ENCODE results near the gene BMP6. TPM values are rescaled to one million over a fixed set of nuclear protein-coding genes. Genes with fewer than 3 reads are reported as not detected.

The BMP6 gene
- total and polyA plus RNA-seq, 9 donors = 3.4 to 28.1 (median 8.3) TPM

- H3K36me3 ChIP-seq = no peaks in the 10 kb centered on the region
- TF ChIP-seq EP300 (IDR thresholded peaks at IDR 0.05) = no peak
- TF ChIP-seq CTCF (IDR thresholded peaks at IDR 0.05) = no peak
- no peak for TF ChIP-seq POLR2A (IDR thresholded peaks at IDR 0.05)
- intact Hi-C loops (cut with DNase I) = loop anchor here in 2 of 4 donors (2.0 to 5.0 kb wide), 2 partner anchors 55 to 57 kb away; partner anchors contain the start of gene BMP6 (in 1 of the 2)
- H3K27me3 ChIP-seq = no peaks in the 10 kb centered on the region
- 3 to 14% (median 10%) methylated on average over 6 of the region's 6 CpGs for WGBS, 3 donors
- H3K9me3 ChIP-seq = no peaks in the 10 kb centered on the region
- no peak overlapping the region for H3K4me3 ChIP-seq
- H3K27ac ChIP-seq = no peak overlapping the region
- no peak for DNase-seq
- H3K4me1 ChIP-seq (ENCODE audit: insufficient read depth) = peaks cover 30% of the 10 kb centered on the region
Observed at GRCh38 chr6:7784248-7784647, 58.3 kb downstream of the BMP6 start.

- Histone ChIP-seq H3K9me3 (no peaks in the 10 kb centered on the region), H3K36me3 (no peaks in the 10 kb centered on the region), H3K4me1 (ENCODE audit: insufficient read depth) (peaks cover 30% of the 10 kb centered on the region), H3K4me3 (no peak overlapping the region), H3K27me3 (no peaks in the 10 kb centered on the region), H3K27ac (no peak overlapping the region)
- DNase-seq = no peak
- TF ChIP-seq POLR2A (IDR thresholded peaks at IDR 0.05) = no peak
- no peak for TF ChIP-seq CTCF (IDR thresholded peaks at IDR 0.05)
- no peak for TF ChIP-seq EP300 (IDR thresholded peaks at IDR 0.05)
- intact Hi-C loops (cut with DNase I) = loop anchor here in 2 of 4 donors (2.0 to 5.0 kb wide), 2 partner anchors 56 to 57 kb away; partner anchors contain the start of gene BMP6 (in 1 of the 2)
- WGBS, 3 donors = 7 to 19% (median 14%) methylated on average over 2 of the region's 2 CpGs
Observed at GRCh38 chr6:7784706-7785105, 58.8 kb downstream of the BMP6 start.

DNA sequence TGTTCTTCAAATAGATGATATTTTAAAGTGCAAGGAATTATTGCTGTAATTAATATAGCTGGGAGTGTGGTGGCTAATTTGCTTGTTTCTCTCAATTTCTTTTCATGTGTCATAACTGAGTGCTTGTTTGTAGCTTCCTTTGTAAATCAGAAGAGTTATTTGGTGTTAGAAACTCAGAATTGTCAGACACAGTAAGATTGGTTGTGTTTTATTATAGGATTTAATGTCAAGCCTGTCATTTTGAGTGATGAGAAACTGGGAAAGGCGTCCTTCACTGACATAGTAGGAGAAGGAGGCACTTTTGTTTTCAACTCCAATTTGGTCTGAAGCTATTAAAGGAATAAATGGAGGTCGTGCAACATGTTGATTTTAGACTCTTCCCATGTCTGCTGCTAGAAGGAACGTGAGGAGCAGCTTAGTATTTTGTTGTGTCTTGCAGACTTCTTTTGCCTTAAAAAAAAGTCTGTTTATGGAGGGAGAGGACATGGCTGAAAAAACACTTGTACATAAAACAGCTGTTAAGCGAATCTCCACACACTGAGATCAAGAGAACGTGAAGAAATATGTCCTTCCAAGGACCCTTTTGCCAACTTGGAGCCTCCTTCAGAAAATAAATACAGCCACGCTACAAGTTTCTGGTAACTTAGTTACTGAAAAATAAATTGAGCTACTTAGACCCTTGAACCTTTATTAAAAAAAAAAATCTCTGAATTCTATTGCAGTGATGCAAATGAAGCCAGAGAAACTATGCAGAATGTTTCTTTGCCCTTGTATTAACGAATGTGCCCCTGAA lies 59.5 kb downstream of the BMP6 start:
- 5 to 12% (median 11%) methylated on average over 7 of the region's 7 CpGs for WGBS, 3 donors
- Histone ChIP-seq H3K4me3 (no peak overlapping the region), H3K27me3 (no peaks in the 10 kb centered on the region), H3K4me1 (ENCODE audit: insufficient read depth) (peaks cover 30% of the 10 kb centered on the region), H3K27ac (peak overlapping the region in 1 of 2 donors; percentile 57), H3K9me3 (no peaks in the 10 kb centered on the region), H3K36me3 (no peaks in the 10 kb centered on the region)
- no peak for DNase-seq
- TF ChIP-seq EP300 (IDR thresholded peaks at IDR 0.05) = no peak
- TF ChIP-seq CTCF (IDR thresholded peaks at IDR 0.05) = no peak
- TF ChIP-seq POLR2A (IDR thresholded peaks at IDR 0.05) = no peak
- intact Hi-C loops (cut with DNase I) = loop anchor here in 1 of 4 donors (2.0 kb wide), 1 partner anchor 57 kb away; no protein-coding TSS in a partner anchor

- peak in 1 of 5 donors; percentile 10 for DNase-seq
- TF ChIP-seq CTCF (IDR thresholded peaks at IDR 0.05) (no peak), POLR2A (IDR thresholded peaks at IDR 0.05) (no peak)
- Histone ChIP-seq H3K36me3 (no peaks in the 10 kb centered on the region), H3K27ac (peak overlapping the region in 1 of 2 donors; percentile 57), H3K4me3 (no peak overlapping the region), H3K9me3 (no peaks in the 10 kb centered on the region), H3K4me1 (ENCODE audit: insufficient read depth) (peaks cover 30% of the 10 kb centered on the region), H3K27me3 (no peaks in the 10 kb centered on the region)
- WGBS, 3 donors = 7 to 10% (median 10%) methylated on average over 3 of the region's 3 CpGs
- intact Hi-C loops (cut with DNase I) = no loop called here
Observed at GRCh38 chr6:7786214-7786661, 60.3 kb downstream of the BMP6 start.

Data from ovary (tissue), 9 donors.